GM18505 (cell line): ENCODE measurements around the gene REC114.
"Not testable (repeated sequence)": the region's sequence is repeated elsewhere in the genome, so short reads cannot be mapped to it uniquely, and the experiment has no call there.

Experiments used
- ATAC-seq: cut with Tn5 transposase; IDR thresholded peaks from one replicate; pipeline ENCODE4 v1.9.1; 2021; ENCODE audit not compliant: unreplicated experiment
- POLR2A ChIP-seq: IDR thresholded peaks from 4 replicates; pipeline ENCODE4 v1.6.1; 2011; ENCODE audit warnings: borderline replicate concordance; ENCODE audit not compliant: insufficient read depth, insufficient read length; ENCODE audit errors: extremely low read depth

Gene REC114

DNA sequence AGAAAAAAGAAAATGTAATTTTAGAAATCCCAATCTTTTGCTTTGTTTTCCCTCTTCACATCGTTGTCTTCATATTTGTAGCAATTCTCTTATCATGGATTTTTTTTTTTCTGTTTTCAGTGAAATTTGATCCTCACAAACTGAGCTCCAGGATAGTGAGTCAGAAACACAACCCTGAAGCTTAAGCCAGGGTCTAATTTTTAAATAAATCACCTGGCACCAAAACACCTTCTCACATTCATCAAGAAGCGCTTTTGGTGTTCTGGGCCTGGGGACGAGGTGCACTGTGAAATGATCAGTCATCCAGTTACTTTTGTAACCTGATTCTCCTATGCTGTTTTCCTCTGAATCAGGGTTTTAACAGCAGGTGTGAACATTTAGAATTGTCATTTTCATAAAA lies 87.7 kb downstream of the REC114 start:
- no peak for ATAC-seq
- TF ChIP-seq POLR2A = no peak

DNA sequence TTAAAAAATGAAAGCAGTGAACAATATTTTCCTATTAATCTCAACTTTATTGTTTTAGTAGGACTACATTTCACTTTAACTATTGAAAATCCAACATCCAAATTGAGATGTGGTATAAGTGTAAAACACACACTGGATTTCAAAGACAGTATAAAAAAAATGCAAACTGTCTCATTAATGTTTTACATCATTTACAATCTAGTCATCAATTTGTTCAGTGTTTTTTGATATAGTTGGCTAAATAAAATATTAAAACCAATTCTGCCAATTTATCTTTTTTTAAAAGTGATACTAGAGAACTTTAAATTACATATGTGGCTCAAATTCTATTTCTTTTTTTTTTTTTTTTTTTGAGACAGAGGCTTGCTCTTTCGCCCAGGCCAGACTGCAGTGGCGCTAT lies 95.2 kb downstream of the REC114 start:
- ATAC-seq = no peak
- no peak for TF ChIP-seq POLR2A

DNA sequence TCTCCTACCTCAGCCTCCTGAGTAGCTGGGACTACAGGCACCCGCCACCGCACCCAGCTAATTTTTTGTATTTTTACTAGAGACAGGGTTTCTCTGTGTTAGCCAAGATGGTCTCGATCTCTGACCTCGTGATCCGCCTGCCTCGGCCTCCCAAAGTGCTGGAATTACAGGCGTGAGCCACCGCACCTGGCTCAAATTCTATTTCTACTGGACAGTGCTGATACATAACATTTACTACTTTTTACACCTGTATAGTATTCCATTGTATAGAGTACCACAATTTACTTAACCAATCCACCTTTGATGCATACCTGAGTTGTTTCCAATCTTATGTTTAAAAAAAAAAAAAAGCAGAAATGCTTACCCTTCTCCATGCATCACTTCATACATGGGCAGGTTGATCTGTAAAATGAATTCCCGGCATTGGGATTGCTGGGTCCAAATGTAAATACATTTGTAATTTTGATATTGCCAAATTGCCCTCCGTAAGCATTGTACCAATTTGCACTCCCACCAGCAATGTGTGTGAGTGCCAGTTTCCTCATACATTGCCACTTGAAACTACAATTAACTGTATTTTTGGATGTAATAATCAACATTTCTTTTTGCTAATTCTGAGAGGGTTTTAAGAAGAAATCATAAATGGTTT lies 95.7 kb downstream of the REC114 start:
- no peak for ATAC-seq
- no peak for TF ChIP-seq POLR2A

DNA sequence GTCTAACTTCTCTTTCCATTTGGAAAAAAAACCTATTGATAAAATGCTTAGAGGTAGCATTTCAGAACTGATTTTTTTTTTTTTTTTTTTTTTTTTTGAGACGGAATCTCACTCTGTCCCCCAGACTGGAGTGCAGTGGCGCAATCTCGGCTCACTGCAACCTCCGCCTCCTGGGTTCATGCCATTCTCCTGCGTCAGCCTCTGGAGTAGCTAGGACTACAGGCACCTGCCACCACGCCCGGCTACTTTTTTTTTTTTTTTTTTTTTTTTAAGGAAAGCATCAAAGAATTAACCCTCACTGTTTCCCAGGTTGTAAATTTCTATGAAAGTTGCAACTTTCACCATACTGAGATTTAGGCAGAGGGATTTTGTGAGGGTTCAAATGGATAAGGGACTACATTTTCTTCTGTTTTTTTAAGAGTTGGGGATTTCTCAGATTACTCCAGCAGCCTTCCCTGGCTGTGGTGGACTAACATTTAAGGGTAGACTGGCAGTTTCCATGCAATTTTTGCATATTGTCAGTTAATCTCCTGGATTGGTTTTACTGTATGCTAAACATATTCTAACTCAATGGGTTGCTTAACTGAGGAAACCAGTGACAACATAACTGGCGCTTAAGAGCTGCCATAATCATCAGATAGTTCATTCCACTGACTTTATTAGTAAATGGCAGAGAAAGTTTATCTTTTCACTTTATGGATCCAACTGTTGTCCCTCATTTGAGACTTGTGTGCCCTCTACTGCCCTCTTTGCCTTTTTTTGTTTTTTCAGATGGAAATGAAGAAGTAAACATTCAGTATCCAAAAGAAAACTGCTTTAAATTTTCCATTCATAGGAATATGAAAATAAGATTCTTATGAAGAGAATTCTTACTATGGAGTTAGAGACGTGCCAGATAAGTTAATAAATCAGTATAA lies 96.5 kb downstream of the REC114 start:
- no peak for TF ChIP-seq POLR2A
- ATAC-seq = no peak

DNA sequence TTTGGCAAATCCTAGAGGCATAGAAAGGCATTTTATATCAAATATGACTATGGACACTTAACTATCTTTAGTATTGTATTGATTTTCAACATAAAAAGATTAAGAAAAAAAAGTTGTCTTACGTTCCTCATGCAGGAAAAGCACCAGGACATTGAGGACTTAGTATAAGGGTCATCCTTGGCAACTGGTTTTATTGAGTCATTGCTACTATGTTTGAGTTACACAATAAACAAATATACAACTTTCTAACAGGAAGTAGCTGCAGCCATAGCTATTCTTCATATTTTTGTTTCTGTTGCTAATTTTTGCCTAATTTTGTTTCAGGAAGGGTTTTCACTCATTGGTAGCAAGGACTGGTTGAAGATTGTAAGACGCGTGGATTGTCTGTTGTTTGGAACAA lies 97.2 kb downstream of the REC114 start:
- ATAC-seq = no peak

DNA sequence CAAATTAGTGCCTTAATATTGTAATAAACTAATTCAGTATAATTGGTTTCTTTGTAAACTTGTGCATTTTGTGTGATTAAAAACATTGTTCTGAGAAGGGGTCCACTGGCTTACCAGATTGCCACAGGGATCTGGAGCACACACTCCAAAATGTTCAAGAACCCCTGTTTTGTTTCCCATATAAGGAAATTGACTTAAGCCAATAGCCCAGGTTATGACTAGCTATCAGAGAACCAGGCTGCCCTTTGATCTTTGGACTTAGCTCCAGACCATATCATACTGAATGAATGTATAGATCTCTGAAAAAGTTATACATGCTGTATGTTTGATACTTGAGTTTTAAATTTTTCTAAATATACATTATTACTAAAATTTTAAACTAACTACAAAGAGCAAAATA lies 98.5 kb downstream of the REC114 start:
- no peak for TF ChIP-seq POLR2A
- no peak for ATAC-seq

More for the DNA sequence above, 97.2 kb downstream of the REC114 start:
- TF ChIP-seq POLR2A = no peak

DNA sequence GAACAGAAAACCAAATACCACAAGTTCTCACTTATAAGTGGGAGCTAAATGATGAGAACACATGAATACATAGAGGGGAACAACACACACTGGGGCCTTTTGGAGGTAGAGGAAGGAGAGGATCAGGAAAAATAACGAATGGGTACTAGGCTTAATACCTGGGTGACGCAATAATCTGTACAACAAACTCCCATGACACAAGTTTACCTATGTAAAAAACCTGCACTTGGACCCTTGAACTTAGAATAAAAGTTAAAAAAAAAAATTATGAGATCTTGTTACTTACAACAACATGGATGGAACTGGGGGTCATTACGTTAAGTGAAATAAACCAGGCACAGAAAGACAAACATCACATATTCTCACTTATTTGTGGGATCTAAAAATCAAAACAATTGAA lies 106.0 kb downstream of the REC114 start:
- not testable (repeated sequence) for ATAC-seq

DNA sequence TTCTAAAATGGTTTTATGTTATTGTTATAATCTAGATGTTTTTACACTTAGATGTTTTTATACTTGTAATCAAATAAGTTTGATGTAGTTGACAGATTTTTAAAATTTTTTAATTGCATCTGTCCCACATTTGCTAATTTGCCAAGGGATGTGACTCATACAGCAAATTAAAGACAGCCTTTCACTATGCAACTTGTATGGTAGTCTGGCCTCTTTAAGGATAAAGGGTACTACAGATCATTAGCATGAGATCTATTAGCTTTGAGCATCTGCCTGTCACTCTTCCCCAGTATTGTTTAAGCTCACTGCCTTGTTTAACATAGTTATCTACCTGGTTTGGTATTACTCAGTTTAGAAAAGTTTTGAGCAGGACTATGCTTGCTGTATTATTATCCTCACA lies 107.2 kb downstream of the REC114 start:
- ATAC-seq = no peak
- no peak for TF ChIP-seq POLR2A

DNA sequence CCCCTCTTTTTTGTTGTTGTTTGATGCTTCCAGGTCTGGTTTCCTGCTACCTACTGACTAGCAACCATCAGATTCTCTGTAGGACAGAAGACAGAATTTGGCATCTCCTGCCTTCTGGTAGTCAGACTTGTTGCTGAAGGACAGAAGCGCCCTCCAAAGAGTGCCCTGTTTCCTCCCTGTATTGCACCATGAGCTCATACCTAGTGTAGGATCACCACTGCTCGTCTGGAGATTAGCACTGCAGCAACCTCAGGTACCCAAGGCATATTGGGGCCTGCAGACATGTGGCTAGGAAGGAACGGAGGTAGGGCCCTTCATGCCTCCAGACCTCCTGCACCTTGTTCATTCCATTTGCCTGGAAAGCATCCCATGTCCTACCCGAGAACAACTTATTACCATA lies 112.1 kb downstream of the REC114 start:
- no peak for TF ChIP-seq POLR2A
- no peak for ATAC-seq

DNA sequence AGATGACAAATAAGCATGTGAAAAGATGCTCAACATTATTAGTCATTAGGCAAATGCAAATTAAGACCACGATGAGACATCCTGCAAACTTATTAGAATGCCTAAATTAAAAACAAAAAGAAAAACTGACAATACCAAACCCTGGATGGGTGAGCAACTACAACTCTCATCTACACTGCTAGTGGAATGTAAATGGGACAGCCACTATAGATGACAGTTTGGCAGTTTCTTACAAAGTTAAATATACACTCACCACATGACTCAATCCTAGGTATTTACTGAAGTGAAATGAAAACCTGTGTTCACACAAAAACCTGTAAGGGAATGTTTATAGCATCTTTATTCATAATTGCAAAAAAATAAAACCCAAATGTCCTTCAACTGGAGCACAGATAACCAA lies 115.6 kb downstream of the REC114 start:
- TF ChIP-seq POLR2A = no peak

DNA sequence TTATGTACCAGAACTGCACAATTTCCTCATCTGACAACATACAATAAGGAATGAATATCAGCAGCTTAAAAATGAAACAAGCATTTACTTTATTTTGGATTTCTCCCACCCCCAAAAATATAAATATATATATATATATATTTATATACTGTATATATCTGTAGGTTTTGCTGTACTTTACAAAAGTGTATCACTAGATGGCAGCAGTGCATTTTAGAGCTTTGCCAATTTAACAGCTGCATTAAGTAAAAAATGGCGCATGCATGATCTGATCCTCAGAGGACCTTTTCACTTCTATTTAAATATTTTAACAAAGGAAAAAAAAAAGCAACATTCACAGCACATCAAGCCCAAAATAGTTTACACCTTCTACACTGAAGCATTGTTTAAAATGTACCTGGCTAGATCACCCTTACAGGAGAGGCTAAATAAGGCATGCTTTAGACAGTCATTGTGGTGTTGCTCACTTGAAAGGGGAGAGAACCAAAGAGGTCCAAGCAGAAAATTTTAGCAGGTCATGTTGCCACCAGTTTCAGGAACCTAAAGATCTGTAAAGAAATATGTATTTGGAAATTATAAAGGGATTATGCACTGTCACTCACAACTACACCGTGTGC lies 117.6 kb downstream of the REC114 start:
- no peak for ATAC-seq
- TF ChIP-seq POLR2A = no peak

More for the DNA sequence above, 115.6 kb downstream of the REC114 start:
- no peak for ATAC-seq

DNA sequence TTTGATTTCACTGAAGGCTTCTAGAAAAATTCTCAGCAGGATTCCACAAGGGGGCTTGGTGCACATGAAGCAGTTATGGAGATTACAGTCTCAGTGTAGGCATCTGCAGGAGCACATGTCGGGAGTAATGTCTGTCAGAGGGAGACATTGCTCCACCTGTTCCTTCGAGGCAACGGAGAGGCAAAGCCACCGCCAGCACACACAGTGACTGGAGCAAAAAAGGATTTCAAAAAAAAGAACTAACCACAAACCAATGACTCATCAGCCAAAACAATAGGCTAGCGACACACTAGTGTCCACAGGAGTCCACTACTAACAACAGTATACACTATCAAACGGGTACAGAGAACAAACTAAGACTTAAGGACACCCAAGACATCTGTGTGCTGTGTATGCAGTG lies 121.3 kb downstream of the REC114 start:
- no peak for ATAC-seq
- no peak for TF ChIP-seq POLR2A

DNA sequence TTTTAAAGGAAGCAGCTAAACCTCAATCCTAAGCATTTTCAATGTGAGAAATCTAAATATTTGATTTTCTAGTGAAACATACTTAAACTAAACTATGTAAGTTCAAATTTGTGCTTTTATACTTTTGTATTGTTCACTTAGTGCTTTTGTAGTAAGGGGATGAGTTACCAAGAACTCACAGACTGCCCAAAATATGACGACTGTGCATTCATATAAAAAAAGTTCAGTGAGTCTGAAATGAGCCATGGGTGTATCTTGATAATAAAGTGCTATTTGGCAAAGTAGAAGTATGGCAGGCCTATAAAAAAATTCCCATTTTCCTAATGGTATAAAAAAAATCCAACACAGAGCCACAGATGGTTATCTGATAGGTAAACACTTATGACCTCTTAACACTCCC lies 124.1 kb downstream of the REC114 start:
- TF ChIP-seq POLR2A = no peak
- ATAC-seq = no peak
